Stimulated activated CD8-positive, alpha-beta memory T cell treated with anti-CD3 and anti-CD28 coated beads, Interleukin-2, amount 100 ng/mL, for 1 hour (primary cell): ENCODE measurements around the gene CCIN.

Experiments
- DNase-seq, 2 donors: peaks; one replicate each; pipeline ENCODE4 v3.0.0-alpha.2; 2020; ENCODE audit warnings: low read depth in 2 of 2

Gene CCIN

GRCh38 chr9:36190388-36191289 lies 21.5 kb downstream of the CCIN start, which contains the start of gene CLTA:
CLTA (plus strand) TSS chr9:36190921; CDS start chr9:36191057, 136 bp downstream.
- peak; percentile 79 to 87 for DNase-seq

- peak; percentile 12 to 17 for DNase-seq
Measured at GRCh38 chr9:36191290-36191645, 22.1 kb downstream of the CCIN start.

- DNase-seq: no peak
Measured at GRCh38 chr9:36191686-36192085, 22.5 kb downstream of the CCIN start.

- no peak for DNase-seq
Measured at GRCh38 chr9:36192196-36192595, 23.0 kb downstream of the CCIN start.

- no peak for DNase-seq
Measured at GRCh38 chr9:36193023-36193422, 23.8 kb downstream of the CCIN start.

- DNase-seq: no peak
Measured at GRCh38 chr9:36194326-36195000, 25.3 kb downstream of the CCIN start.

GRCh38 chr9:36204906-36205547 lies 35.8 kb downstream of the CCIN start:
- DNase-seq: no peak

GRCh38 chr9:36207016-36207415 lies 37.8 kb downstream of the CCIN start:
- no peak for DNase-seq

GRCh38 chr9:36207546-36208012 lies 38.4 kb downstream of the CCIN start:
- no peak for DNase-seq

- DNase-seq: no peak
Measured at GRCh38 chr9:36208521-36209253, 39.5 kb downstream of the CCIN start.

- DNase-seq: no peak
Measured at GRCh38 chr9:36210722-36211121, 41.5 kb downstream of the CCIN start.

- no peak for DNase-seq
Measured at GRCh38 chr9:36211510-36211909, 42.3 kb downstream of the CCIN start.

- DNase-seq: no peak
Measured at GRCh38 chr9:36213387-36213786, 44.2 kb downstream of the CCIN start.

- no peak for DNase-seq
Measured at GRCh38 chr9:36213989-36214388, 44.8 kb downstream of the CCIN start.

GRCh38 chr9:36214571-36214970 lies 45.4 kb downstream of the CCIN start:
- DNase-seq: no peak

GRCh38 chr9:36217256-36217968 lies 48.2 kb downstream of the CCIN start:
- no peak for DNase-seq

GRCh38 chr9:36218011-36218410 lies 48.8 kb downstream of the CCIN start:
- no peak for DNase-seq

GRCh38 chr9:36218411-36218901 lies 49.3 kb downstream of the CCIN start:
- no peak for DNase-seq
